Activated gamma-delta T cell treated with Interleukin-2 at 50 U/mL for 16 hours (primary cell): ENCODE results near the gene RARG.
A peak's percentile ranks its signal among the peaks of the same experiment; 100 is the strongest.
"Not testable (repeated sequence)": the region's sequence is repeated elsewhere in the genome, so short reads cannot be mapped to it uniquely, and the experiment has no call there.

Experiments used
- DNase-seq: peaks from one replicate; pipeline ENCODE4 v3.0.0-alpha.2; 2020

Gene RARG

GRCh38 chr12:53187145-53187899 is 44.7 kb downstream of the RARG start:
- no peak for DNase-seq

DNA sequence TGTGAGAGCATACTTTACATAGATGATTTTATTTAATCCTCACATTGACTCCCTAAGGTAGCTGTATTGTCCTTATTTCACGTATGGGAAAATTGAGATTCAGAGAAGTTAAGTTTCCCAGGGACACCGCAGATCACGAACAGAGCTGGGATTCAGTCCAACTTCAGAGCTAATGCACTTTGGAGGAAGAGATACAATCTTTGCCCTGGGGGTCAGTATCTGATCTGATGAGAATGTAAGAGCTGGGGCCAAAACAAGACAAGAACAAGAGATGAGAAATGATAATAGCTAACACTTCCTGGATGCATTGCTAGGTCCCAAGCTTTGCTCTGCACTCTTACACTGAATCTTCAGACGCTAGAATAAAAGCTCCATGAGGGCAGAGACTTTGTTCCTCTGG is 45.3 kb downstream of the RARG start:
- DNase-seq = no peak

DNA sequence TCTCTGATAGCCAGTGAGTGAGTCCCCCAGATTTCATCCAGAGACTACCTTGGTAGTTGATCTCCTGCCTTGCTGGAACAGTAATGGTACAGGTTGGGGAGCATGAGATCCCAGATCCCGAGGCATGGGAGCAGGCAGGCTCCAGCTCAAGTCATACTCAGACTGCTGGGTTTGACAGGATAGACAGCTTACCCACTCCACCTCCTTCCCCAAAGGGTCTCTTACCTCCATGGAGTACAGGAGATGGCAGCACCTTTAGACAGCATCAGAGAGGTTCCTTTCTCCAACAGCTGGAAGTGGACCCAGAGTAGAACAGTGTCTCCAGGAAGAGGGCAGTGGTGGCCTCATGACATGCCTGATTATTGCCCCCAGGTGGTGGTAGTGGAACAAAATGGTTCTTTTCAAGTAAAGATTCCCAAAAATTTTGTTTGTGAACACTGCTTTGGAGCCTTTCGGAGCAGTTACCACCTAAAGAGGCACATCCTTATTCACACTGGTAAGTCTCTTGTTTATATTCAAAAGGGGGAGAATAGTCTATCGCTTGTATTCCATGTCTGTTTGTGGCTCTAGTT is 46.3 kb downstream of the RARG start:
- DNase-seq = no peak

- no peak for DNase-seq
Observed at GRCh38 chr12:53184828-53185227, 47.2 kb downstream of the RARG start.

DNA sequence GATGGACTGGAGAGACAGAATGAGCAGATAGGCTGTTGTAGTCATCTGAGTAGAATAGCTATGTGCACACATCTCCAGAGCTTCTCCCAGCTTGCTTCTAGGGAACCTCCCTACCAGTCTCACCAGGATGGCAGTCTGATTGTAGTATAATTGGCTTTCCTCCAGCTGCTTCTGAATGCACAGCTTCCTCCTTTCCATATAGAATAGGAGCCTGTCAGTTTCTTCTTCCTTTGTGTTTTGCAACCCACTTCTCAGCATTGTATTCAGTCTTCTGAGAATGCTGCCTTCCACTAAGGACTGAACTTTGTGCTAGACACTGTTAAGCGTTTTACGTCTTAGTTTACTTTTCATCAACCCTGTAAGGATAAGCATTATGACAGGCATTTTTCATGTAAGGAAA is 49.1 kb downstream of the RARG start:
- DNase-seq = no peak

- DNase-seq = no peak
Observed at GRCh38 chr12:53181935-53182334, 50.1 kb downstream of the RARG start.

GRCh38 chr12:53180931-53181645 is 50.9 kb downstream of the RARG start:
- DNase-seq = peak; percentile 72

DNA sequence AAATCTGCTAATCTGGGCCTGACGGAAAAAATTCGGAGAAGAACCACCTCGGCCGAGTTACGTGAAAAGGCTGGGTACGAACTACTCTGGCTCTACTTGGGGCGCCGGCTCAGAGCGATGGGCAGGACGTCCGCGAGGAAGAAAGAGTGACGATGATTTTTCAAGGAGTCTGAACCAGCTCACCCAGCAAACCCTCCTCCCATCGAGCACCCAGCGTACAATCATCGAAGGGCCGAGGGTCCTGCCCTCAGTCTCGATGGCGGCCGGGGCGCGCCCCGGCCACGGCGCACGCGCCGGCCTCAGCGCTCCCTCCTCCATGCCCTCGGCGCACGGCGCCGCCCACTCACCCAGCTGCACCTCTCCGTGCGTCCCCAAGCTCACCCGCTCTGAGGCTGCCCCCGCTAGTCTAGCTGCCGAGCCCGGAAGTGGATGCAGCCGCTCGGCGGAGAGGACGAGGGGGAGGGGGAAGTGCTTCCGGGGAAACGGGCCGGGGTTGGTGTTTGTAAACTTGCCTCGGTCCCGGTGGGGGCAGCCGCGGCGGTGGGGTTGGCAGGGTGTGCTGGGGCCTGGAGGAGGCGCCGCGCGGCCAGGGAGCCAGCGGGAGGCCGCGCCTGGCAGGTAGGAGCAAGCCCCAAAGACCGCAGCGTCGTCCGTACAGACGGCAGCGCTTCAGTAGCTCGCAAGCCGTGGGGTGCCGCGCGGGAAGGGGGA is 51.6 kb downstream of the RARG start, which contains the start of the genes CSAD and ZNF740:
Gene CSAD (minus strand): TSS at position 706 of the 711 bp plus-strand sequence. CDS start 7,455 bp downstream, outside the sequence.
Gene ZNF740 (plus strand): TSS at position 503 of the 711 bp plus-strand sequence. CDS start 1,262 bp downstream, outside the sequence.
- DNase-seq = peak; percentile 98

GRCh38 chr12:53179687-53180219 is 52.3 kb downstream of the RARG start:
- DNase-seq = no peak

DNA sequence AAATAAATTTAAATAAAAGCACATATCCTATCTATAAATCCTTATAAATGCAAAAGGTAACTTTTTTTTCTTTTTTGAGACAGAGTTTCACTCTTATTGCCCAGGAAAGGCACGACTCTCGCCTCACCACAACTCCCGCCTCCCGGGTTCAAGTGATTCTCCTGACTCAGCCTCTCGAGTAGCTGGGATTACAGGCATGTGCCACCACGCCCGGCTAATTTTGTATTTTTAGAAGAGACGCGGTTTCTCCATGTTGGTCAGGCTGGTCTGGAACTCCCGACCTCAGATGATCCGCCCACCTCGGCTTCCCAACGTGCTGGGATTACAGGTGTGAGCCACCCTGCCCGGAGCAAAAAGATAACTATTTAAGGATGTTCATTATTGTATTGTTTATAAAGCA is 53.2 kb downstream of the RARG start:
- not testable (repeated sequence) for DNase-seq

GRCh38 chr12:53177447-53177846 is 54.6 kb downstream of the RARG start:
- not testable (repeated sequence) for DNase-seq

DNA sequence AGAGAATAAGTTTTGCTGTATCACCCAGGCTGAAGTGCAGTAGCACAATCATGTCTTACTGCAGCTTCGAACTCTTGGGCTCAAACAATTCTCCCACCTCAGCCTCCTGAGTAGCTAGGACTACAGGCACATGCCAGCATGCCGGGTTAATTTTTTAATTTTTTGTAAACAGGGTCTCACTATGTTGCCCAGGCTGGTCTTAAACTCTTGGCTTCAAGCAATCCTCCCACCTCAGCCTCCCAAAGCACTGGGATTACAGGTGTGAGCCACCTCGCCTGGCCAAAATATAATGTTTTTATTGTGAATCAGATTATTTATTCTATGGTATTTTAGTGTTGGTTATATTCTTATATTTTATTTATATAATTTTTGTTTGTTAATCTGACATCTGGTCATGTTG is 55.3 kb downstream of the RARG start:
- DNase-seq = no peak

- no peak for DNase-seq
Observed at GRCh38 chr12:53174881-53175491, 57.0 kb downstream of the RARG start.

DNA sequence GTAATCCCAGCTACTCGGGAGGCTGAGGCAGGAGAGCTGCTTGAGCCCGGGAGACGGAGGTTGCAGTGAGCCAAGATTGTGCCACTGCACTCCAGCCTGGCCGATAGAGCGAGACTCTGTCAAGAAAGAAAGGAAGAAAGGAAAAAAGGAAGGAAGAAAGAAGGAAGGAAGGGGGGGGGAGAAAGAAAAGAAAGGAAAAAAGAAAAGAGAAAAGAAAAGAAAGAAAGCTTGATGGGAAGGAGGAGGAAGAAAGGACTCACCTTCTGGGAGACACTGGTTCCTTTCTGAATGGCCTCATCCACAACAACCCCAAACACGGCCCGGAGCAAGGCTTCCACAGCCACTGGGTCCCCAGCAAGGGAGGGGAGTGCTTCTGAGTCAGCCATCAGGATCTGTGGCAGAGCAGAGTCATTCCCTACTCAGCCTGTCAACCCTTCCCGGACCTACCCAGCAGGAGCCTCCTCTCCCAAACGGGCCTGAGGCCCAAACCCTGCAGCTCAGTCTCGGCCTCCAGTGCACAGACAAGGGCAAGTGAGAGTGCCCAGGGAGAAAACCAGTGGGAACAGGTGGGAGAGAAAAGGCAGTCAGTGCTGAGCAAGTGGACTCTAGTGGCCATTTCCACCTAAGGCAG is 58.8 kb downstream of the RARG start:
- DNase-seq = no peak

- no peak for DNase-seq
Observed at GRCh38 chr12:53172352-53172751, 59.7 kb downstream of the RARG start.

DNA sequence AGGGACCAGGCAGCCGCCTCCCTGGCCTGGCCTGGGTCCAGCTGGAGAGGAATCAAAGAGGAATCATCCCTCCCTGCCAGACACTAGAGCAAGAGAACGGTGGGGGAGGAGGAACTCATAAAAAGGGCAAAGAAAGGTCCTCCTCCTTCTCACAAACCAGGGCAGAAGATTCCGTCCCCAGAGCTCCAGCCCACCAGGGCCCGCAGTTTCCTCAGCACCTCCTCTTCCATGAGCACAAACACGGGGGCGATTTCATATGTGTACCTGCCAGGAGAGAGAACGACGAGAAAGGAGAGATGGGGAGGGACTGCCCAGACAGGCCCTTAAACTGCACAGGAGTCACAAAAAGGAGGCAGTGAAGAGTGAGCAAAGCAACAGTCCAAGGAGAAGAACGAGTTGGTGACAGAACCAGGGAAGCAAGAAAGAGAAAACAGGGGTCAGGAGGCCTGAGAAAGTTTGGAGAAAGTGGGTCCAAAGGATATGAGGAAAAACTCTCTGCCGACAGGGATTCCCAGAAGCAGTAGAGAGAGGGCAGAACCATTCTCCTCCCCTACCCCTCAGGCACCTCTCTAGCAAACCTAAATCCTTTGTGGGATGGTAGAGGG is 60.2 kb downstream of the RARG start:
- DNase-seq = no peak

DNA sequence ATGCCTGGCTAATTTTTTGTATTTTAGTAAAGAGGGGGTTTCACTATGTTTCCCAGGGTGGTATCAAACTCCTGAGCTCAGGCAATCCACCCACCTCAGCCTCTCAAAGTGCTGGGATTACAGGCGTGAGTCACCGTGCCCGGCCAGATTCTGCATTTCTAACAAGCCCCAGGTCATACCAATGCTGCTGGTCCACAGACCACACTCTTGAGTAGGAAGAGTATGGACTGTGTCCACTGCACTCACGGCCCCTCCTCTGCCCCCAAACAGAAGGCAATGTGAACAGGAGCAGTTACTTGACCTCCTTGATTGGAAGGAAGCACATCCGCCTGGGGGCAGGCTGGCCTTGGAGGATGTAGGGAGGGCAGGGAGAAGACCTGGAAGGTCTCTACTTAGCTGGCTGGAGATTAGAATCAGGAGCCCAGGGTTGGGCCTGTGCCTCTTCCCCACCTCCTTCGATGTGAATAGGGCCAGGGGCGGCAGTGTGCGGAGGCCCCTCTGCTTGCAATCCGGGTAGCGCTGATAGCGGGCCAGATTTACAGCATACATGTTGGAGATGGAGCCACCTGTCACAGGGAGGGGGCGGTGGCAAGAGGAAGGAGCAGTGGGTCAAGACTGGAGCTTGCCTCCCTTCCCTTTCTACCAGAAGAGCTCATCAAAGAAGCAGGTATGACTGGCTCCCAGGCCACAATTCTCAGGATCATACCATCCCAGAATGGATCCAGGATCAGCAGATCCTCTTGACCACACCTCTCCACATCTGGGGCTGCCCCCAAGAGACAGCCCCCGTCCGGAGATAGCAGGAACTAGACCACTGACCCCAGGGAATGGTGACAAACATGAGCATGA is 60.9 kb downstream of the RARG start:
- no peak for DNase-seq

GRCh38 chr12:53170215-53170614 is 61.8 kb downstream of the RARG start:
- DNase-seq = no peak

- DNase-seq = no peak
Observed at GRCh38 chr12:53169644-53170043, 62.4 kb downstream of the RARG start.

DNA sequence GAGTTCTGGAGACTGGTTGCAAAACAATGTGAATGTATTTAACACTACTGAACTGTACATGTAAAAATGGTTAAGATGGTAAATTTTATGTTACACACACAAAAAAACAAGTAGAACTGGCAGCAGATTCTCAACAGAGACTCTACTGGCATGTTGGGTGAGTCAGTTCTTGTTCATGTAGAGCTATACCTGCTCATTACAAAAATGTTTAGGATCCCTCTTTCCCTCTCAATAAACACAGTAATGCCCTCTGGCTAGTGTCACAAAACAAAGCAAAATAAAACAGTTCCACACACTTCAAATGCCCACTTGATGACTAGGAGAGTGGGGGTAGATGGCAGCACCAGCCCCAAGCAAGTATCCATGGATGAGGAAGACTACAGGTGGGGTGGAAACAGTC is 65.2 kb downstream of the RARG start:
- DNase-seq = no peak

GRCh38 chr12:53163008-53163407 is 69.0 kb downstream of the RARG start:
- DNase-seq = not testable (repeated sequence)
